ENCODE data around the gene EARS2.
"Not testable (repeated sequence)": the region's sequence is repeated elsewhere in the genome, so short reads cannot be mapped to it uniquely, and the experiment has no call there.

EARS2 gene

GRCh38 chr16:23484510-23485256 is 72.5 kb downstream of the EARS2 start:
- no peak overlapping the region for H3K4me3 ChIP-seq (replicated peaks; ENCODE audit: low read depth, low read length)
- TF ChIP-seq CTCF (IDR thresholded peaks at IDR 0.05; ENCODE audit: low read length, missing control alignments), result no peak
- no peak for DNase-seq (ENCODE audit: low read depth)

- DNase-seq (ENCODE audit: low read depth), result not testable (repeated sequence)
Observed at GRCh38 chr16:23483492-23483891, 73.7 kb downstream of the EARS2 start.

GRCh38 chr16:23482778-23483177 is 74.4 kb downstream of the EARS2 start:
- no peak overlapping the region for H3K4me3 ChIP-seq (replicated peaks; ENCODE audit: low read depth, low read length)
- no peak for DNase-seq (ENCODE audit: low read depth)
- no peak for TF ChIP-seq CTCF (IDR thresholded peaks at IDR 0.05; ENCODE audit: low read length, missing control alignments)

More at GRCh38 chr16:23483492-23483891, 73.7 kb downstream of the EARS2 start:
- H3K4me3 ChIP-seq (replicated peaks; ENCODE audit: low read depth, low read length), result not testable (repeated sequence)

- no peak for TF ChIP-seq CTCF (IDR thresholded peaks at IDR 0.05; ENCODE audit: low read length, missing control alignments)
- H3K4me3 ChIP-seq (replicated peaks; ENCODE audit: low read depth, low read length), result no peak overlapping the region
Observed at GRCh38 chr16:23480257-23480656, 76.9 kb downstream of the EARS2 start.

GRCh38 chr16:23479138-23479537 is 78.0 kb downstream of the EARS2 start:
- no peak for DNase-seq (ENCODE audit: low read depth)
- no peak overlapping the region for H3K4me3 ChIP-seq (replicated peaks; ENCODE audit: low read depth, low read length)
- TF ChIP-seq CTCF (IDR thresholded peaks at IDR 0.05; ENCODE audit: low read length, missing control alignments), result no peak

More at GRCh38 chr16:23480257-23480656, 76.9 kb downstream of the EARS2 start:
- no peak for DNase-seq (ENCODE audit: low read depth)

- no peak overlapping the region for H3K4me3 ChIP-seq (replicated peaks; ENCODE audit: low read depth, low read length)
- TF ChIP-seq CTCF (IDR thresholded peaks at IDR 0.05; ENCODE audit: low read length, missing control alignments), result no peak
- DNase-seq (ENCODE audit: low read depth), result no peak
Observed at GRCh38 chr16:23478566-23478965, 78.6 kb downstream of the EARS2 start.

GRCh38 chr16:23476289-23476688 is 80.9 kb downstream of the EARS2 start:
- no peak overlapping the region for H3K4me3 ChIP-seq (replicated peaks; ENCODE audit: low read depth, low read length)
- DNase-seq (ENCODE audit: low read depth), result no peak
- no peak for TF ChIP-seq CTCF (IDR thresholded peaks at IDR 0.05; ENCODE audit: low read length, missing control alignments)
